Mesendoderm (in vitro differentiated cells): Measurements from ENCODE around the gene RBBP4.

Source experiments
- DNase-seq: peaks from one replicate; pipeline ENCODE4 v3.0.0; 2013
- H2AK5ac ChIP-seq: 2 replicates; pipeline ENCODE4 v1.6.1; 2013; ENCODE audit warnings: low read length, inconsistent platforms
- H2BK120ac ChIP-seq: 2 replicates; pipeline ENCODE4 v1.6.1; 2013; ENCODE audit warnings: low read depth, mild to moderate bottlenecking, low read length, moderate library complexity, mixed read lengths
- H2BK15ac ChIP-seq: replicated peaks from 2 replicates; pipeline ENCODE4 v1.6.1; 2013; ENCODE audit warnings: low read depth, mild to moderate bottlenecking, moderate library complexity
- H2BK5ac ChIP-seq: 2 replicates; pipeline ENCODE4 v1.6.1; 2013; ENCODE audit warnings: low read length, inconsistent platforms
- H3K18ac ChIP-seq: 2 replicates; pipeline ENCODE4 v1.6.1; 2013; ENCODE audit warnings: mild to moderate bottlenecking, low read length, mixed read lengths
- H3K23ac ChIP-seq: one replicate; pipeline ENCODE4 v1.6.1; 2013; ENCODE audit warnings: low read length
- H3K27ac ChIP-seq: 2 replicates; pipeline ENCODE4 v1.5.1; 2013; ENCODE audit warnings: low read depth, mild to moderate bottlenecking, inconsistent platforms, low read length, moderate library complexity
- H3K27me3 ChIP-seq: 2 replicates; pipeline ENCODE4 v1.6.1; 2013; ENCODE audit warnings: low read length, control low read depth, mild to moderate bottlenecking, inconsistent platforms; ENCODE audit not compliant: insufficient read depth, poor library complexity
- H3K36me3 ChIP-seq: 2 replicates; pipeline ENCODE4 v1.6.1; 2013; ENCODE audit warnings: low read length, inconsistent platforms; ENCODE audit not compliant: control insufficient read depth, insufficient read depth
- H3K4ac ChIP-seq: one replicate; pipeline ENCODE4 v1.6.1; 2013; ENCODE audit warnings: low read depth, mild to moderate bottlenecking, low read length, moderate library complexity
- H3K4me1 ChIP-seq: 2 replicates; pipeline ENCODE4 v1.6.1; 2013; ENCODE audit warnings: low read depth, low read length, inconsistent platforms; ENCODE audit not compliant: control insufficient read depth
- H3K4me2 ChIP-seq: 2 replicates; pipeline ENCODE4 v1.6.1; 2013; ENCODE audit warnings: low read length
- H3K4me3 ChIP-seq: 2 replicates; pipeline ENCODE4 v1.5.1; 2013; ENCODE audit warnings: mild to moderate bottlenecking, low read length
- H3K56ac ChIP-seq: one replicate; pipeline ENCODE4 v1.6.1; 2013; ENCODE audit warnings: low read length
- H3K79me1 ChIP-seq: 2 replicates; pipeline ENCODE4 v1.6.1; 2013; ENCODE audit warnings: low read length, inconsistent platforms
- H3K79me2 ChIP-seq: 2 replicates; pipeline ENCODE4 v1.6.1; 2013; ENCODE audit warnings: mild to moderate bottlenecking, low read length; ENCODE audit not compliant: control insufficient read depth, insufficient read depth
- H3K9ac ChIP-seq: 2 replicates; pipeline ENCODE4 v1.6.1; 2013; ENCODE audit warnings: low read length, inconsistent platforms
- H4K5ac ChIP-seq: one replicate; pipeline ENCODE4 v1.6.1; 2013; ENCODE audit warnings: low read length
- H4K8ac ChIP-seq: one replicate; pipeline ENCODE4 v1.6.1; 2013; ENCODE audit warnings: low read depth, mild to moderate bottlenecking, control low read depth, low read length, moderate library complexity
- WGBS: extraction: QIAGEN DNeasy Blood & Tissue Kit; methylation state at CpG from one replicate; pipeline ENCODE4 v1.1.7; 2013; ENCODE audit warnings: low lambda C conversion rate, missing lambda C conversion rate; ENCODE audit not compliant: insufficient coverage; ENCODE audit errors: extremely low coverage; 5-methylcytosine and 5-hydroxymethylcytosine counted together

The RBBP4 gene

DNA sequence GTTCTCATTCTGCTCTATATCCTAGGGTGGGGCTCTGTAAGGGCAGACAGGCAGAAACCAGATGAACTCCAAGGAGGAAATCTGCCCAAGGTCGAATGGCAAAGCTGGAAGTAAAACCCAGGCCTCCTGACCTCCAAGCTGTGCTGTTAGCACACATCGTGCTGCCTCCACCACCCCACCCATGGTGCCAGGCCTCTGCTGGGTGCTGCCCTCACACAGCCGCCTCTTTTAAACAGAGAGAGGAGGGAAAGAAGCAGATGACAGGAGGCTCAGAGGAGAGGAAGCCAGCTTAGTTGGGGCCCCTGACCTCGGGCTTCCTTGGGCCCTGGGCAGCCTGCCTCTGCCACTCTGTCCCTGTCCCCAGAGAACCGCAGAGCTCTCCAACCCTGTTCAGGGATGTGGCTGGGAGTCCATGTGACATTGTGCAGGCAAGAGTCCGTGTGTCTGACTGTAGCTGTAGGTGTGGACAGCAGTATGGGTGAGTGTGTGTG lies 50.5 kb downstream of the RBBP4 start:
- Histone ChIP-seq H3K27ac (no peak overlapping the region), H3K23ac (peak overlapping the region; percentile 97), H2AK5ac (no peak overlapping the region), H2BK120ac (no peak overlapping the region), H3K4me3 (no peak overlapping the region), H3K79me1 (no peaks in the 10 kb centered on the region), H3K27me3 (no peaks in the 10 kb centered on the region), H2BK15ac (no peak overlapping the region), H3K79me2 (no peaks in the 10 kb centered on the region), H3K4me1 (no peaks in the 10 kb centered on the region), H3K4ac (no peak overlapping the region), H3K56ac (peak overlapping the region; percentile 22), H4K8ac (no peak overlapping the region), H3K18ac (no peak overlapping the region), H4K5ac (no peak overlapping the region), H3K36me3 (no peaks in the 10 kb centered on the region), H3K9ac (no peak overlapping the region), H2BK5ac (no peak overlapping the region), H3K4me2 (no peak overlapping the region)
- no peak for DNase-seq
- whole genome bisulfite sequencing, result no CpG with 5 or more reads among the region's 6 CpGs

GRCh38 chr1:32701951-32702598 lies 51.1 kb downstream of the RBBP4 start:
- peak overlapping the region; percentile 39 for H4K8ac ChIP-seq
- peak overlapping the region; percentile 61 for H3K56ac ChIP-seq
- peak overlapping the region; percentile 19 for H3K18ac ChIP-seq
- H2AK5ac ChIP-seq, result no peak overlapping the region
- DNase-seq, result no peak
- H2BK15ac ChIP-seq, result no peak overlapping the region
- no peaks in the 10 kb centered on the region for H3K4me1 ChIP-seq
- peak overlapping the region; percentile 97 for H3K23ac ChIP-seq
- H2BK120ac ChIP-seq, result no peak overlapping the region
- H3K27ac ChIP-seq, result no peak overlapping the region
- no peak overlapping the region for H4K5ac ChIP-seq
- H3K4me3 ChIP-seq, result no peak overlapping the region
- H3K9ac ChIP-seq, result peak overlapping the region; percentile 42
- no peaks in the 10 kb centered on the region for H3K79me1 ChIP-seq
- no peaks in the 10 kb centered on the region for H3K79me2 ChIP-seq
- H3K36me3 ChIP-seq, result no peaks in the 10 kb centered on the region
- H3K4ac ChIP-seq, result no peak overlapping the region
- WGBS, result no CpG with 5 or more reads among the region's 27 CpGs
- H3K4me2 ChIP-seq, result peak overlapping the region; percentile 33
- no peak overlapping the region for H2BK5ac ChIP-seq
- no peaks in the 10 kb centered on the region for H3K27me3 ChIP-seq

GRCh38 chr1:32702599-32703478 lies 51.8 kb downstream of the RBBP4 start, which contains the start of gene SYNC:
Gene SYNC (minus strand): TSS chr1:32702770. CDS start chr1:32702660, 110 bp downstream.
- Histone ChIP-seq H3K56ac (peak within 1 kb of the TSS; percentile 69), H3K4me3 (no peak within 1 kb of the TSS), H4K8ac (peak within 1 kb of the TSS; percentile 39), H2BK15ac (no peak within 1 kb of the TSS), H4K5ac (no peak within 1 kb of the TSS), H3K4me1 (no peaks in the 10 kb centered on the region), H3K4ac (no peak within 1 kb of the TSS), H3K36me3 (no peaks in the 10 kb centered on the region), H3K79me2 (no peaks in the 10 kb centered on the region), H2AK5ac (no peak within 1 kb of the TSS), H3K23ac (peak within 1 kb of the TSS; percentile 97), H3K18ac (peak within 1 kb of the TSS; percentile 19), H3K79me1 (no peaks in the 10 kb centered on the region), H3K9ac (peak within 1 kb of the TSS; percentile 51), H3K27ac (no peak within 1 kb of the TSS), H3K27me3 (no peaks in the 10 kb centered on the region), H2BK120ac (no peak within 1 kb of the TSS), H2BK5ac (no peak within 1 kb of the TSS), H3K4me2 (peak within 1 kb of the TSS; percentile 45)
- no peak for DNase-seq
- no CpG with 5 or more reads among the region's 70 CpGs for WGBS

DNA sequence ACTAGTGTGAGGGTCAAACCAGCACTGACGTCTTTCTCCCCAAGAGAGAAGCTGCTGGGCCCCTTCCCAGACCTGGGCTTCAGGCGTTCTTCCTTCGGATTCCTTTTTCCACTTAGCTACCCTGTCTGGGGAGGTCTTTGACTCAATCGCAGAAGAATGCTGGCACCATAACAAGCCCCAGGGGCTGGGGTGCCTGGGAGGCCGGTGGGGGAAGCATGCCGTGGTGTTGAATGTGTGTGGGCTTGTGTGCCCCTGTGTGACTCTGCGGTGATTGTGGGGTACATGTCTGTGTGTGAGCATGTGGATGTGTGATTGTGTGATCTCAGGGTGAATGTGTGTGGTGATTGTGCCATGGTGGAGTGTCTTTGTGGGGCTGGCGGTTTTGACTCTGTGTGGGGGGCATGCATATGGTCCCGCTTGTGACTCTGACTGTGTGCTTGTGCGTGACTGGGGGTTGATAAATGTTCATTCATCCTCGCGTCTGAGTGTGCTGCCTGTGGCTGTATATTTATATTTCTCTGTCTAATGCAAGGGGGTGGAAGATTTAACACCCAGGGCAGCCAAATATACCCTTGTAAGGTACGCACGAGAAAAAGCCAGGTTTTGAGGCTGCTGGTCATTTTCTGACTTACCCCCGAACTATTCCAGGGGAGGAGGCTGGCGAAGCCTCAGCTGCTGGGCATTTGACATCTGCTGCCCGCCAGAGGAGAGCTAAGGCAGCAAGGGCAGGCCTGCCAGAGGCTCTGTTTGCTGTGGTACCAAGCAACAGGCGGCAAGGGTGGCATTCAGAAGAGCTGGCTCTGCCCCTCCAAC lies 52.7 kb downstream of the RBBP4 start:
- H3K4me3 ChIP-seq, result no peak overlapping the region
- H3K36me3 ChIP-seq, result no peaks in the 10 kb centered on the region
- no peaks in the 10 kb centered on the region for H3K4me1 ChIP-seq
- peak; percentile 88 for DNase-seq
- H3K18ac ChIP-seq, result peak overlapping the region; percentile 19
- no peak overlapping the region for H3K4ac ChIP-seq
- H2BK15ac ChIP-seq, result no peak overlapping the region
- H2BK120ac ChIP-seq, result no peak overlapping the region
- peak overlapping the region; percentile 69 for H3K56ac ChIP-seq
- no peaks in the 10 kb centered on the region for H3K27me3 ChIP-seq
- WGBS, result no CpG with 5 or more reads among the region's 18 CpGs
- H2AK5ac ChIP-seq, result no peak overlapping the region
- no peak overlapping the region for H3K27ac ChIP-seq
- H3K79me1 ChIP-seq, result no peaks in the 10 kb centered on the region
- H2BK5ac ChIP-seq, result no peak overlapping the region
- H3K23ac ChIP-seq, result peak overlapping the region; percentile 56
- peak overlapping the region; percentile 51 for H3K9ac ChIP-seq
- H3K79me2 ChIP-seq, result no peaks in the 10 kb centered on the region
- H4K5ac ChIP-seq, result no peak overlapping the region
- H3K4me2 ChIP-seq, result peak overlapping the region; percentile 45
- no peak overlapping the region for H4K8ac ChIP-seq

DNA sequence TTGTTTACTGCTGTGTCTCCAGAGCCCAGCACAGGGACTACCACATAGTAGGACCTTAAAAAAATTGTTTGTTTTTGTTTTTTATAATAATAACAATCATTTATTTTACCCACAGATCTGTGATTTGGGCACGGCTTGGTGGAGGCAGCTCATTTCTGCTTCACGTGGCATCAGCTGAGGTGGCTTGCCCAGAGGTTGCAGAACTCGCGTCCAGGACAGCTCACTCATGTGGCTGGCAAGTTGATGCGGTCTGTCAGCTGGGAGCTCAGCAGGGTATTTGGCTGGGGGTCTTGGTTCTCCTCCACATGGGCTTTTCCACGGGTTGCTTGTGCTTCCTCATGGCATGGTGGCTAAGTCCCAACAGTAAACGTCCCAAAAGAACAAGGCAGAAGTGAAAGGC lies 54.5 kb downstream of the RBBP4 start:
- Histone ChIP-seq H3K4ac (no peak overlapping the region), H2BK15ac (no peak overlapping the region), H3K79me1 (no peaks in the 10 kb centered on the region), H3K27ac (no peak overlapping the region), H3K9ac (no peak overlapping the region), H3K56ac (no peak overlapping the region), H3K79me2 (no peaks in the 10 kb centered on the region), H4K5ac (no peak overlapping the region), H3K23ac (no peak overlapping the region), H3K18ac (no peak overlapping the region), H3K4me1 (no peaks in the 10 kb centered on the region), H3K36me3 (no peaks in the 10 kb centered on the region), H3K27me3 (no peaks in the 10 kb centered on the region), H2BK120ac (no peak overlapping the region), H3K4me3 (no peak overlapping the region), H4K8ac (no peak overlapping the region), H3K4me2 (no peak overlapping the region), H2BK5ac (no peak overlapping the region), H2AK5ac (no peak overlapping the region)
- no peak for DNase-seq
- WGBS, result no CpG with 5 or more reads among the region's 7 CpGs
